Activated CD4-positive, alpha-beta T cell treated with anti-CD3 and anti-CD28 coated beads, Interleukin-2, amount 50 U/mL, for 16 hours (primary cell): ENCODE measurements around the gene CACYBP.
"Not testable (repeated sequence)": the region's sequence is repeated elsewhere in the genome, so short reads cannot be mapped to it uniquely, and the experiment has no call there.

Source experiments
- DNase-seq: peaks from one replicate; pipeline ENCODE4 v3.0.0-alpha.2; 2020

Gene CACYBP

DNA sequence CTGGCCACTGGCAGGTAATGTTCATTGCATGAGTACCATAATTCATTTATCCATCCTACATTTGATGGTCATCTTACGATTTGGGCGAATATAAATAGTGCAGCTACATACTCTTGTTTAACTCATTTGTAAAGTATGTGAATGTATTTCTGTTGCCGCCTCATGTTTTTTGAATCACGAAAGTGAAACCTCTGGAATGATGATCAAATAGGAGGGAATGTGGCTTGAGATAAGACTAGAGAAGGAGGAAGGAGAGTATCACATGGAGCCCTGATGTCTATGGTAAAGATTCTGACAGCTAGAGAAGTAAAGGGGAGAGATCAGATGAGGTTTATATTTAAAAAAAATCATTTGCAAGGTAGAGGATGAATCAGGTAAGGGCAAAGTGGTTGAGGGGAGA is 15.5 kb downstream of the CACYBP start:
- DNase-seq, result no peak

DNA sequence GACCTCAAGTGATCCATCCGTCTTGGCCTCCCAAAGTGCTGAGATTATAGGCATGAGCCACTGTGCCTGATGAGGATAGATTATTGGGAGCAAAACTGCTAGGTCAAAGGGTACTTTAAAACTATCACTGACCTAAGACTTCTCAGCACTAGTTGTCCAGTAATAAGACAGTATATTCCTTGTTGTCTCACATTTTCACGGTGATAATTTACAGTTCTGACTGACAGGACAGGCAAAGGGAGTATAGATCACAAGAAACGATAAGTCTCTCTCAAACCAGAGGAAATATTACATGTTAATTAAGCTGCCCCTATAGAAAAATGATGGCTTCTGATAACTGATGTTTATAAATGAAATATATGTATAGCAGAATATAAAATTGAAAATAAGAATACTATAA is 19.8 kb downstream of the CACYBP start:
- DNase-seq, result no peak

DNA sequence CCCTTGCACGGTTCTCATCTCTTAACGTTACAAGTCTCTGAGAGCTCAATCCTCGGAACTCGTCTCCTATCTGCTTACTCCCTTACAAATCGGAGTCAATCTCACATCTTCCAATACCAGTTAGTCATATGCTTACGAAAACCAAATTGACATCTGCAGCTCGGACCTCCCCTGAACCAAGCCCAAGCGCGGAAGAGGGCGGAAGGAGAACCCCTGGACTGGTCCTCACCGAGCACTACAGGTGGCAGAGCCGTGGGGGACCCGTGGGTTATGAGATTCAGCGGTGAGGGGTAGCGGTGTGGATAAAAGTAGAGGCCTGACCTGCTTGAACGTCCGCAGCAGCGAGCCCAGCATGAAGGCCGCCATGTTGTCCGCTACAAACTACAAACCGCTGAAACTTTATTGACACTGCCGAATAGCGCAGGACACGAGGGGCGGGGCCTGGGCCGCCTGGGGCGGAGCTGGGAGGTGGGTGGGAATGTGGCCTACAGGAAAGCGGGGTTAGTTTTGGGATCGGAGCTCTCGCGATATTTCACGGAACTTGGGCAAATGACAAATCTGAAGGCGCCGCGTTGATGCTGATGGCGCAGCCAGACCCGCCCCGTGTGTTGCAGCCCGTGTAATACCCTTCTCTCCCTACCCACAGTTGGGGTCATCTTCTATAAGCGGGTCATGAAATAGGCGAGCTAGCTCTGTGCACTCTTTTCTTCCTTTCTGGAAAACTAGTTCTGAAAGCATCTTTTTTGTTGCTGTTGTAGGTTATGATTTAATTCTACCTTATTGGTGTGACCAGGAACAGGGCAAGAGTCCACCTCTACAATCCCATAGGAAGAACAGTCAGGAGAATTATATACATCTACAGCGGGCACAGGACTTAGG is 23.5 kb downstream of the CACYBP start, which contains the start of gene MRPS14:
Gene MRPS14 (minus strand): TSS at position 383 of the 879 bp plus-strand sequence. CDS start 17 bp downstream, at position 366.
- DNase-seq, result peak; percentile 98

DNA sequence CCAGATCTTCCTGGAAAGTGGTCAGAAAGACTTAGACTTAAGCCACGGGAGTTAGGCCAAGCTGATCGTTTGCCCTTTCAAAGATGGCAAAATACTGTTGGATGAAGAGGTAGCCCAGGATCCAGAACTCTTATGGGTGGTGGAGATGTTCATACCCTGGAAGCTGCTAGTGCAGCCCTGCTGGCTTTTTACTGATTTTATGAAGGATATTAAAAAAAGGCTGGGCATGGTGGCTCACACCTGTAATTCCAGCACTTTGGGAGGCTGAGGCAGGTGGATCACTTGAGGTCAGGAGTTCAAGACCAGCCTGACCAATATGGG is 24.1 kb downstream of the CACYBP start:
- DNase-seq, result not testable (repeated sequence)

DNA sequence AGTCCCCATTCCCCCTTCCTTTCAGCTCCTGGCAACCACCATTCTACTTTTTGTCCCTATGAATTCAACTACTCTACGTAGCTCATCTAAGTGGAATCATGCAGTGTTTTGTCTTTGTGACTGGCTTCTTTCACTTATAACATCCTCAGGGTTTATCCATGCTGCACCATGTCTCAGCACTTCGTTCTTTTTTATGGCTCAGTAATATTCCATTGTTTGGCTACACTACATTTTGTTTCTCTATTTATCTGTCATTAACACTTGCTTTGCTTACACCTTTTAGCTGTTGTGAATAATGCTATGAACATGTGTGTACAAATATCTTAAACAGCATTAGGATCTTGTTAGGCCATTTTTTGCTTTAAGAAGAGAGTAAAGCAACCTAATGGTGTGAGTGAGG is 25.0 kb downstream of the CACYBP start:
- DNase-seq, result no peak

DNA sequence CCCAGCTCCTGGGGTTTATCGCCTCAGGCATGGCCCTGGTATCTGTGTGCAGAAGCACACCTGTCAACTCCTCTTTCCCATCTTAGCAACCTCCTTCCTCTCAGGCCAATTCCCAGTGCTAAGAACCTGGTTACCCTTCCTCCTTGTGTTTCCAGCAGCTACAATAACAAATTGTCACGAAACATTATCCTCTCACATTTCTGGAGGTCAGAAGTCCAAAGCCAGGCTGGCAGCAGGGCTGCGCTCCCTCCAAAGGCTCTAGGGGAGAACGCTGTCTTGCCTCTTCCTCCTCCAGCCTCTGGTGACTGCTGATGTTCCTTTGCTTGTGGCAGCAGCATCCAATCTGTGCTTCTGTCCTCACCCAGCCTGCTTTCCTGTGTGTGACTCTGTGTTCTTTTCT is 34.2 kb downstream of the CACYBP start:
- no peak for DNase-seq

DNA sequence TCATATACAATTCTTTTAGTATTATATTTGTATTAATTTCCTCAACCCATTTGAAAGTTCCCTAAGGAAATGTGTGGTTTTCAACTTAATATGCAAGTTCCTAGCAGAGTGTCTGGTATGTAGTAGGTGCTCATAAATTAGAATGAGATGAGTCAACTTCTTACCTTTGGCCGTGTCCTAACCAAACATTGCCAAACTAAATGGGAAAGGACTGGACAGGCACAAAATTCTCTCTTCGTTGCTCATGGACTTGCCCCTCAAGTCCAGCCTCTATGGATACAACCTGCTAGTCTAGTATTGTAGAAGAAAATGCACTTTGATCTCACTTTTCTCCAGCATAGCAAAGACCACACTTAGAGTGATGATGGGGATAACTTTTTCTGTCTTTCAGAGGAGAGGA is 35.0 kb downstream of the CACYBP start:
- DNase-seq, result no peak

DNA sequence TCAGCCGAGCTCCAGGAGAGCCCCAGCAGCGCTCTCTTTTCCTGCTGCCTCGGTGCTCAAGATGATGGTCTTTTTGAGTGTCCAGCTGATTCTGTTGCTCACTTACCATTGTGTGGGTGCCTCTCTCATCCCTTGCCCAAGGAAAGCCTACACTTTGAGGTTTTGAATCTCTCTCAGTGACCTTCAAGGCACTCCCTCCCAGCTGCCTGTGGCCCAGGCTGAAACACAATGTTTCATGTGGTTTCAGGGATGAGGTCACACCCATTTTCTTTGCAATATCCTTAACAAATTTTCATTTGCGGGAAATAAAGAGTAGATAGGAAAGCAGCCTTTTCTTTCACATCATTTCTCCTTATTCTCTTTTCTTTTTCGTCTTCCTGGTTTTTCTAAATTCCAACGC is 36.1 kb downstream of the CACYBP start:
- DNase-seq, result no peak

DNA sequence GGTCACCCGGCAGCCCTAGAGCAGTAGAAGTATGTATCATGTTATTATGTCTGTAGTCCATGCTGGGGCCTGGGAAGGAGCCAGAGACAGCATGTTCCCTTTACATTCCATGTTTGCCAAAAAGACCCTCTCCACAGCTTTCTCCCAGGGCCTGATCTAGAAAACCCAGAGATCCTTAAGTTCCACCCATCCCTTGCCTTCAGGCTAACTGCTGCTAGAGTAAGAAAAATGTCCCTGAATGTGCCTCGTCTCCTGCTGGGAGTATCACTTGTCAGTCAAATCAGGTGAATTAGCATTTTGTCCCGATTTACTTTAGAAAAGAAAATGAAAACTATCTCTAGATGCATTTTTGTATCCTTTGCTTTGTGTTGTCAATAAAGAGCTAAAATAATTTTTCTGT is 36.7 kb downstream of the CACYBP start:
- DNase-seq, result no peak

DNA sequence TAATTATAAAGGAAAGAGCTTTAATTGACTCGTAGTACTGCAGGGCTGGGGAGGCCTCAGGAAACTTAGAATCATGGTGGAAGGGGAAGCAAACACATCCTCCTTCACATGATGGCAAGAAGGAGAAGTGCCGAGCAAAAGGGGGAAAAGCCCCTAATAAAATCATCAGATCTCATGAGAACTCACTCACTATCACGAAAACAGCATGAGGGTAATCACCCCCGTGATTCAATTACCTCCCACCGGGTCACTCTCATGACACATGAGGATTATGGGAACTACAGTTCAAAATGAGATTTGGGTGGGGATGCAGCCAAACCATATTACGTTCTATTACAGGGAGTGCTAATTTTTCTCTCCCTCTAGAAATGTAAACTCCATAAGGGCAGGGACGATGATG is 37.7 kb downstream of the CACYBP start:
- no peak for DNase-seq

DNA sequence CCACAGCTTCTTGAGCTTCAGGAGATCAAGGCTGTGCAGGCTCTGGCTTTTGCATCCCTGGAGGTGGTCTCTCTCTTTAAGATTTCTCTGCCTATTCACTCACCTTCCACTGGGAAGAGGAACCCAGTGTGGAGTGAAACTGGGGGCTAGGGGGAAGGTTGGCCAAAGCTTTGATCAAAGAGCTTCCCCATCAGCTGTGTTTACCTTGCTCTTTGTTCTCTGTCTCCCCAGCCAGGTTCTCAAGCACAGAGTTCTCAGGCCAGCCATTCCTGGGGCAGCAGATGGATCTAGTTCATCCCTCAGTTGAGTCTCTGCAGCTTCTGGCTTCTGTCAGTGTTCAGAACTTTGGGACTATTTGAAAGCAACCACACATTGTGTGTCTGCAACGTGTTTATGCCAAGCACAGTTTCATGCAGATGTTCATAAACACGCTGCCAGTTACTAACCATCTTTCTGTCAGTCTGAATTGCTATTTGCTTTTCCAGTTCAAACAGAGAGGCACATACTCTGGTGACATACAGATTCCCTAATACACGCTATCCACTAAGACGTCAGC is 40.7 kb downstream of the CACYBP start:
- DNase-seq, result no peak

DNA sequence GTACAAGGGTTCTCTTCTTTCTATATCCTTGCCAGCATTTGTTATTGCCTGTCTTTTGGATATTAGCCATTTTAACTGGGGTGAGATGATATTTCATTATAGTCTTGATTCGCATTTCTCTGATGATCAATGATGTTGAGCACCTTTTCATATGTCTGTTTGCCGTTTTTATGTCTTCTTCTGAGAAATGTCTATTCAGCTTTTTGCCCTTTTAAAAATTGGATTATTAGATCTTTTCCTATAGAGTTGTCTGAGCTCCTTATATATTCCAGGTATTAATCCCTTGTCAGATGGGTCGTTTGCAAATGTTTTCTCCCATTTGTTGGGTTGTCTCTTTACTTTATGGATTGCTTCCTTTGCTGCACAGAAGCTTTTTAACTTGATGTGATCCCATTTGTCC is 42.9 kb downstream of the CACYBP start:
- DNase-seq, result no peak

DNA sequence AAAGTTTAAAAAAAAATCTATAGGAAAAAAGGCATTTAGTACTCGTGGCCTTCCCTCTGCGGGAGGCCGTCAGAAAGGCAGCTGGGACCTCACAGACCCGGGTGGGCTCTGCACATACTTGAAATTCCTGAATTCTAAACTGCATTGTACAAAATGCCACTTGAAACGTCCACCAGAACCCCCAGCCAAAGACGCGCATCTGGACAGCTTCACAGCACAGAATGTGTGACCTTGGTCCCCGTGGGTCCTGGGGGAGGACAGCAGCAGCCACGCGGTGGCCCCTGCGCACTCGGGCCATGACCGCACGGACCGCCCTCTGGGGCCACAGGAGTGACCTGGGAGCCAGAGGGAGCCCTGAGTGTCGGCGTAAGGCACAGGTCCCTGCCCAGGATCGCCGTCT is 44.1 kb downstream of the CACYBP start:
- DNase-seq, result no peak

DNA sequence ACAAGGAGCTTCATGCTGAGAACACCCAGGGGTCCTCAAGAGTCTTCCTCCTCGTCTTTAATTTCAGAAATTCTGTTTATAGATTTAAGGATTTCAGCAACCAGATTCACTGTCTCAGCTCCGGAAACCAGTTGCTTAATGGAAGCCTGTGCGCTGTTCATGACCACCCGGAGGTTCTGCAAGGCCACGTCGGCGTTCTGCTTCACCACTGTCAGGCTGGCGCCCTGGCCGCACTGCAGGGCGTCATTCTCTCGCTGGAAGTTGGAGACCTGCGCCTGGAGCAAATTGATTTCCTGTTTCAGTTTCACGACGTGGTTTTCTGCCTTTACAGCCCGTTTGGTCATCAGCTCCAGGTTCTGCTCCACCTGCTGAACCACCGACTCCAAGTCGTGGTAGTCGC is 44.8 kb downstream of the CACYBP start:
- DNase-seq, result not testable (repeated sequence)

DNA sequence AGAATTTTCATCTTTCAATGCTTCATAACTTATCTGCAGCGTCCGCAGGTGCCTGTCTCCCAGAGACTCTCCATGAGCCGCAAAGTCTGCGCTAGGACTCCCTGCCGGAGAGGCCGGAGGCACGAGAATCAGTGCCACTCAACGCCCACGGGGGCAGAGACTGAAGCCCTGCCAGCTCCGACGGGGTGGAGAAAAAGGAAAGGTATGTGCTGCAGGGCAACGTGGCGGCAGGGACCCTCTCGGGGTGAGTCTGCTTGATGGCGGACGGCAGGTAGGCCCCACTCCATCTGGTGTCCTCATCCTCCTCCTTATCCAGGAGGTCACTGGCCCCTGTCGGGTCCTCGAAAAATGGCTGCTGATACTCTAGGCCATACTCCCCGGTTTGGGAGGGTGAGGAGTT is 45.4 kb downstream of the CACYBP start:
- no peak for DNase-seq

DNA sequence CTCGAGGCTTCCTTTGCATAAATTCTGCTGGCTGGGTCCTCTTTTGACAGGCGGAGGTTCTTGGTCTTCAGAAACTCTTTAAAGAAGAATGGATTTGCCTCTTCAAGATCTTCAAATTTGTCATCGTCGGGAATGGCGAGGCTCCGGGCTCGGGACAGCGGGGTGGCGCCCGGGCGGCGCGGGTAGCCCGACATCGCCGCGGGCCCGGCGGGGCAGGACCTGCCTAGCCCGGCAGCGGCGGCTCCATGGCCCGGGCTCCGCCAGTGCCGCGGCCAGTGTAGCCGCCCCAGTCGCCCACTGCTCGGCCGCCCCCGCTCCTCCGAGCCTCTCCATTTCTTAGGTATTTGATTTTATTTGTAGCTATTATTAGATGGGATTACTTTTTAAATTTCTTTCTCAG is 45.8 kb downstream of the CACYBP start:
- DNase-seq, result no peak

DNA sequence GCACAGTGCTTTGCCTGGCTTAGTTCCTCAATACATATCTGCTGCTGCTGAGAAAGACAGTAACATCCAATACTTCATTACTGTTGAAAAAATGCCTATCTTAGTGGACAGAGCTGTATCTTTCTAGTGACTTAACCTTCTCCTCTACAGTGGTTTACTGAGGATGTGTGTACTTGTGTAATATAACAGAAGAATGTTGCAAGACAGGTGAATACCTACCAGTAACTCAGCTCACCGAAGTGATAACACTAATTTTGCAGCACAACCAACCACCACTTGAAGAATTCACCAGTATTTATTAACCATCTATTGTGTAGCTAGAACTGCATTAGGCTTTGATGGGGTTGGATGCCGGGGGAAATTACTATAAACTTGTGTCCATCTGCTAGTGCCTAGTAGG is 51.2 kb downstream of the CACYBP start:
- DNase-seq, result no peak

DNA sequence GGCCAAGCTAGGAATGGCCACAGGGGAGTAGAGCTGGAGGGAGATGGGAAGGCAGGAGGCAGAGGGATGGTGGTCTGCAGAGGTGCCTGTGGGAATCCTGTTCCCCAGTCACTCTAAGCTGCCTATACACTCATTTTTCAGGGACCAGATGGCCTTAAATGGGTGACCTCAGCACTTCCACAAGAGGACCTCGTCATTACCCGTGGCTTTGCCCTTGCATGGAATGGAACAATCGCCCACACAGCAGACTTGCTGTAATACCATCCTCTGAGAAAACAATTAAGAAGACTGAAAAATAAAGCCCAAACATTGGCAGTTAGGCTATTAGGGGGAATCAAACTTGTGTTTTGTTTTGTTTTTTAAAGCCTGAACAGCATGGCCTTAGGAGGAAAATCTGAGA is 55.0 kb downstream of the CACYBP start:
- no peak for DNase-seq
